Measurements from ENCODE around the gene HAP1.

HAP1 gene

GRCh38 chr17:41681776-41682175, 52.7 kb downstream of the HAP1 start:
- no peak for TF ChIP-seq CTCF (IDR thresholded peaks at IDR 0.05; ENCODE audit: insufficient read depth, low read length, missing control alignments)
- H3K4me3 ChIP-seq (ENCODE audit: low read depth, low read length): no peak overlapping the region
- no peak for DNase-seq (ENCODE audit: low read depth, low spot score)
- POLR2A ChIA-PET: interaction anchor here (5.0 kb wide), 1 partner anchor 7 kb away, joined by 43 read pairs; the partner anchor contains the start of gene EIF1
- CTCF ChIA-PET: interaction anchor here (1.6 to 9.2 kb wide), 3 partner anchors 14 to 133 kb away, joined by 7 to 125 read pairs (median 9); no protein-coding TSS in a partner anchor

- DNase-seq (ENCODE audit: low read depth, low spot score): no peak
- POLR2A ChIA-PET: interaction anchor here (0.7 to 5.0 kb wide), 2 partner anchors 8 to 954 kb away, joined by 3 to 43 read pairs; partner anchors contain the start of gene EIF1
- H3K4me3 ChIP-seq (ENCODE audit: low read depth, low read length): no peak overlapping the region
- no peak for TF ChIP-seq CTCF (IDR thresholded peaks at IDR 0.05; ENCODE audit: insufficient read depth, low read length, missing control alignments)
- CTCF ChIA-PET: interaction anchor here (0.9 to 9.2 kb wide), 6 partner anchors 9 to 132 kb away, joined by 6 to 125 read pairs (median 6); partner anchors contain the start of gene EIF1
Measured at GRCh38 chr17:41680426-41681040, 53.9 kb downstream of the HAP1 start.

- no peak for TF ChIP-seq CTCF (IDR thresholded peaks at IDR 0.05; ENCODE audit: insufficient read depth, low read length, missing control alignments)
- ChIA-PET CTCF (interaction anchor here (0.9 to 9.2 kb wide), 8 partner anchors 9 to 131 kb away, joined by 6 to 125 read pairs (median 8); partner anchors contain the start of gene EIF1), POLR2A (interaction anchor here (0.7 to 5.0 kb wide), 2 partner anchors 9 to 953 kb away, joined by 3 to 43 read pairs; partner anchors contain the start of gene EIF1)
- no peak overlapping the region for H3K4me3 ChIP-seq (ENCODE audit: low read depth, low read length)
- no peak for DNase-seq (ENCODE audit: low read depth, low spot score)
Measured at GRCh38 chr17:41679740-41680425, 54.6 kb downstream of the HAP1 start.

GRCh38 chr17:41678907-41679739, 55.3 kb downstream of the HAP1 start:
- DNase-seq (ENCODE audit: low read depth, low spot score): no peak
- CTCF ChIA-PET: interaction anchor here (0.7 to 9.2 kb wide), 13 partner anchors 9 to 1060 kb away, joined by 3 to 125 read pairs (median 7); partner anchors contain the start of gene EIF1

GRCh38 chr17:41678411-41678906, 56.0 kb downstream of the HAP1 start:
- ChIA-PET POLR2A (interaction anchor here (0.5 to 5.0 kb wide), 3 partner anchors 10 to 30 kb away, joined by 3 to 43 read pairs (median 3); partner anchors contain the start of gene EIF1), CTCF (interaction anchor here (0.7 to 9.2 kb wide), 13 partner anchors 10 to 1059 kb away, joined by 3 to 125 read pairs (median 7); partner anchors contain the start of gene EIF1)
- DNase-seq (ENCODE audit: low read depth, low spot score): no peak
- TF ChIP-seq CTCF (IDR thresholded peaks at IDR 0.05; ENCODE audit: insufficient read depth, low read length, missing control alignments): no peak
- no peak overlapping the region for H3K4me3 ChIP-seq (ENCODE audit: low read depth, low read length)

More at GRCh38 chr17:41678907-41679739, 55.3 kb downstream of the HAP1 start:
- H3K4me3 ChIP-seq (ENCODE audit: low read depth, low read length): no peak overlapping the region; the same call in 1 of the 2 replicates
- POLR2A ChIA-PET: interaction anchor here (0.5 to 5.0 kb wide), 3 partner anchors 10 to 232 kb away, joined by 3 to 43 read pairs (median 3); partner anchors contain the start of gene EIF1
- no peak for TF ChIP-seq CTCF (IDR thresholded peaks at IDR 0.05; ENCODE audit: insufficient read depth, low read length, missing control alignments)

All from AG04449 (cell line).